GM19193 (cell line): ENCODE measurements around the gene WNT4.

Source experiments
- POLR2A ChIP-seq: IDR thresholded peaks from 4 replicates; pipeline ENCODE4 v1.6.1; 2011; ENCODE audit not compliant: insufficient read depth, insufficient read length; ENCODE audit errors: extremely low read depth

The WNT4 gene

DNA sequence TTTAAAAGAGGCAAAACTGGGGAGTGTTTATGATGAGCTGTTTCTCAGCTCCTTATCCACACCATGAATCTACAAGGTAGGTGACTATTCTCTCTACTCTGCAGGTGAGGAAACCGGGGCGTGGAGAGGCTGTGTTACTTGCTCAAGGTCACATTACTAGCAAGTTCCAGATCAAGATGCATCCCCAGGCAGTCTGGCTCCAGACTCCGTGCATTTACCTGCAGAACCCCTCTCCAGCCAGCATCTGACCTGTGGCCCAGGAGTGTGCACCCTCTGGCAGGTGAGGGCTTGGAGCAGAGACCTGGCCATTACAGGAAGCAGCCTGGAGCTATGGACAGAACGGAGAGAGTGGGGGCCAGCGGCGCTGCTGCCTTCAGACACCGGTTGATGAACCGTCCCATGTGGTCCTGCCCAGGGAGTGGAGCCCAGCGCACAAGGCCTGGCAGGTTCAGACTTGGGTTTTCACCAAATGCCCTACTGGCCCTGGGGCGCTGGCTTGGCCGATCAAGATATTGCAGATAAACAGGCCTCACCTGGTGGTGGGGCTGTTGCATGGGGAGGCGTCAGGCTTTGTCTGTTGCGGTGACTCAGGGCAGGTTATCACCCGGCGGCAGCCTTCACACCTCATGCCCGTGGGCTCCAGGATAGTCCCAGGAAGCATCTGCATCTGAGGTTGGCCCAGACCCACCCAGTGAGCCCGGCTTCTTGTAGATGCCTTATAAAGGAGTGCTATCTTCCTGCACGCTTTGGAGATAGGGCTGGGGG lies 29.2 kb upstream of the WNT4 start:
- TF ChIP-seq POLR2A, result no peak

GRCh38 chr1:22169816-22170215 lies 26.9 kb upstream of the WNT4 start:
- no peak for TF ChIP-seq POLR2A

GRCh38 chr1:22168412-22168973 lies 25.6 kb upstream of the WNT4 start:
- no peak for TF ChIP-seq POLR2A

DNA sequence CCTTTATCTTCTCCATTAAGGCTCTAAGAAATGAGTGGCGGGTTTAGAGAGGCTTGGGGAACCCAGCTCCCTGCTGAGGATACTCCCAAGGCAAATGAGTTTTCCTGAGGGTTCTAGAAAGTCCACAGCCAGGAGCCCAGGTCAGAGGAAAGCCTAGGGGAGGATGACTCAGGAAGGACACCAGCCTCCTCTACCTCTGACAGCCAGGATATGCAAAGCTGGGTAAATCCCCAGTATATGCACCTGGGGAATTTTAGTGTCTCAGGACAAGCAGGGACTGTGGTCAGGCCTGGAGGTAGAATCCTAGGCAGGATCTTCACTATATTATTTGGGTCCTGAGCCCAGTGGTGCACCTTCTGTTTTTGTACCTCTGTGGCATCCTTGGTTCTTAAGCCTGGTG lies 23.5 kb upstream of the WNT4 start:
- TF ChIP-seq POLR2A, result no peak

GRCh38 chr1:22164841-22165808 lies 22.2 kb upstream of the WNT4 start:
- no peak for TF ChIP-seq POLR2A

DNA sequence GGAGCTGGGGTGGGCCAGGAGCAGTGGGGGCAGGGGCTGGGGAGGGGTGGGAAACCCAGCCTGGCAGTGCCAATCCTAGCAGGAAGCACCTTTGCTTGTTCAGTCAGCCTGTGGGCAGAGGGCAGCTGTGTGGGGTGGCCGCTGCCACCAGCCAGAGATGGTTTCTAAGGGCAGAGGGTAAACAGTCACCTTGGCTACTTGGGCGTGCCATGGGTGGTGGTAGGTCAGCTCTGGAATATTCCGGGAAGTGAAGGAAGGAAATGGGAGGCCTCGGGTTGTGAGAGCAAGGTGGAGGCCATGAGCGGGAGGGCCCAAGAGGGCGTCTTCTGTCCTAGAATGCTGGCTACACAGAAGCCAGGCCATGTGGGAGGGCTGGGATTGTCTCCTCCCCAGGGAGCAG lies 20.7 kb upstream of the WNT4 start:
- TF ChIP-seq POLR2A, result no peak

DNA sequence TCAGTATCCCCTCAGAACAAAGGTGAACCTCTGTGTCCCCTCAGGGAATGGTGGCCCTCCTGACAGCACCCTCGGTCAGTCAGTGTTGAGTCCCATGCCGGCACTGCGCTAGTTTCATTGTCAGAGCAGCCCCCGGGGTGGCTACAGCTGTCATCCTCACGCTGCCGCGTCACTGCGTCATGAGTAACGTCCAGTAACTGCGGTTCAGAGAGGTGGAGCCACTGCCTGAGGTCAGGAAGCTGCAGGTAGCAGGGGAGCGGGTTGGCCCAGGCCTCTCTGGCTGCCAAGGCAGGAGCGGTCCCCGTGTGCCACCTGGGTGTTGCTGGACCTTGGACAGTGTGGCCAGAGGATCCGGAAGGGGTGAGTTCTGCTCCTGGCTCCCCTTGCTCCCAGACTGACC lies 20.2 kb upstream of the WNT4 start:
- TF ChIP-seq POLR2A, result no peak

- TF ChIP-seq POLR2A, result no peak
Measured at GRCh38 chr1:22159891-22160290, 17.0 kb upstream of the WNT4 start.

- TF ChIP-seq POLR2A, result no peak
Measured at GRCh38 chr1:22158654-22159053, 15.8 kb upstream of the WNT4 start.

- no peak for TF ChIP-seq POLR2A
Measured at GRCh38 chr1:22157359-22157966, 14.6 kb upstream of the WNT4 start.

DNA sequence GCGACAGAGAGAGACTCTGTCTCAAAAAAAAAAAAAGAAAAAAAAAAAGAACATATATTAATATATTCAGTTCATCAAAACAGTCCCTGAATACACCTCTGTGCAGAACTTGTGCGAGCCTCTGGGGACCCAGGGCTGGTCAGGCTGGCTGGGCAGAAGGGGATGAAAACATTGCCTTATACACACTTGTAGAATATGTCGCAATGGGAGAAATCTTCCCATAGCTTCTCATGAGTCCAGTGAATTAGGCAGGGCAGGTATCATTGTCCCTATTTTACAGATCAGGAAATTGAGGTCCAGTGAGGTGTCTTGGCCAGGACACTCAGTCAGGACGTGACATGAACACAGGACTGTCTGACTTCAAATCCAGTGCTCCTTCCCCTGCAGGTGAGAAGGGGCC lies 12.6 kb upstream of the WNT4 start:
- TF ChIP-seq POLR2A, result no peak

DNA sequence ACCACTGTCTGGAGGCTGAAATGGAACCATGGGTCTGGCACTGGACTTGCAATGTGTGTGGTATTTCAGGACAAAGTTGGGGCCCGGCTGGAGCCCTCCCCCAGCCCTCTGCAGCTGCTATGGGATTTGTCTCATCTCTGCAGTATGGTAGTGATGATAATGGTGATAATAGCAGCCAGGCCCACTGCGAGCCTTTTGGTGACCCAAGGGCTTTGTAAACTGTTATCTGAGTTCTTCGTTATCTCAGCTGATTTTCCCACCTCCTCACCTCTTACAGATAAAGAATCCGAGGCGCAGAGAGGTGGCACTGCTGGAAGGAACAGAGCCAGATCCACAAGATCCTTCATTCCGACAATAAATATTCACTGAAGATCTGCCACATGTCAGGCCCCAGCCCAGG lies 11.7 kb upstream of the WNT4 start:
- TF ChIP-seq POLR2A, result no peak

DNA sequence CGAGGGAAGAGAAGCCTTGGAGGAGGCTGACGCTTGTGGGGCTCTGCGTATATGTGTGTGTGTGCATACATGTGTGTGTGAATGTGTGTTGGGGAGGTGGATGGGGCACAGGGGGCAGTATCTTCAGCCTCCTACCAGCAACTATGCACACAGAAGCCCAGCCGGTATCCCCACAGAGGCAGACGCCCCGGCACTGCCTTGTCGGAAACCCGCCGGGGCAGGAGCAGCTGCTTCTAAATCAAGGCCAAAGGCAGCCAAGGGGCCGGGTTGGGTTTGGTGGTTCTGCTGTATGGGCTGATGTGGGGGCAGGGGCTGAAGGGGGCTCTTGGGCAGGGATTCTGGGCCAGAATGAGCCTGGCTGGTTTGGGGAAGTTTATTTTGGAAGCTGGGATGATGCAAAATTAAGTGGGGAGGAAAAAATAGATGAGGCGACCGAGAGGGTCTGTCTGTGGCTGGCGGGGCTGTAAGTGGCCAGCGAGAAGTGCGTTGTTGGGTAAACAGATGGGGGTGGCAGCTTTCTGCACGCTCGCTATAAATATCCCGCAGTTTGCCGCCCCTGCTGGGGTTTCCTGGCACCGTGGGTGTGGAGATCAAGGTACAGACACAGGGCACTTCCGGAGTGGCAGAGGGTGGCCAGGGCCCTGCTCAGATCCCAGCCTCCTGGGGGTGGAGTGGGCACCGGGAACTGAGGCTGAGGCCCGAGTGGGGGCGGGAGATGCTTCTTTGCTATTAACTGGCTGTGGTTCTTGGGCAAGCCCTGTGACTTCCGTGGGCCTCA lies 11.0 kb upstream of the WNT4 start:
- TF ChIP-seq POLR2A, result no peak

DNA sequence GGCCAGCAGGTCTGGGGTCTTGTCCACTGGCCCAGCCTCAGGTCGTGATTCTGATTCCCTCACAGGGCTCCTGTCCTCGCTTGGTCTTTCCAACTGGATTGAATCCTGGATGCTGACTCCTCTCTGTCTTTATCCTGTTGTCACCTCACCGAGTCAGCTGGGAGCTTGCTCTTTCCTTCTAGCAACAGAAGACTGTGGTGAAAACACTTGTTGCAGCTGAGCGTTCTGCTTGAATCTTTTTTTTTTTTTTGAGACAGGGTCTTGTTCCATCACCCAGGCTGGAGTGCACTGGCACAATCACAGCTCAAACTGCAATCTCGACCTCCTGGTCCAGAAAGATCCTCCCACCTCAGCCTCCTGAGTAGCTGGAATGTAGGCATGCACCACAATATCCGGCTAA lies 8.0 kb upstream of the WNT4 start:
- TF ChIP-seq POLR2A, result no peak
